GM21529 (cell line): ENCODE results near the gene SNAPC5.
"Not testable (repeated sequence)": the region's sequence is repeated elsewhere in the genome, so short reads cannot be mapped to it uniquely, and the experiment has no call there.

Experiments
- ATAC-seq: cut with Tn5 transposase; IDR thresholded peaks from one replicate; pipeline ENCODE4 v1.9.1; 2021; ENCODE audit not compliant: unreplicated experiment

Gene SNAPC5, protein sequence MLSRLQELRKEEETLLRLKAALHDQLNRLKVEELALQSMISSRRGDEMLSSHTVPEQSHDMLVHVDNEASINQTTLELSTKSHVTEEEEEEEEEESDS

DNA sequence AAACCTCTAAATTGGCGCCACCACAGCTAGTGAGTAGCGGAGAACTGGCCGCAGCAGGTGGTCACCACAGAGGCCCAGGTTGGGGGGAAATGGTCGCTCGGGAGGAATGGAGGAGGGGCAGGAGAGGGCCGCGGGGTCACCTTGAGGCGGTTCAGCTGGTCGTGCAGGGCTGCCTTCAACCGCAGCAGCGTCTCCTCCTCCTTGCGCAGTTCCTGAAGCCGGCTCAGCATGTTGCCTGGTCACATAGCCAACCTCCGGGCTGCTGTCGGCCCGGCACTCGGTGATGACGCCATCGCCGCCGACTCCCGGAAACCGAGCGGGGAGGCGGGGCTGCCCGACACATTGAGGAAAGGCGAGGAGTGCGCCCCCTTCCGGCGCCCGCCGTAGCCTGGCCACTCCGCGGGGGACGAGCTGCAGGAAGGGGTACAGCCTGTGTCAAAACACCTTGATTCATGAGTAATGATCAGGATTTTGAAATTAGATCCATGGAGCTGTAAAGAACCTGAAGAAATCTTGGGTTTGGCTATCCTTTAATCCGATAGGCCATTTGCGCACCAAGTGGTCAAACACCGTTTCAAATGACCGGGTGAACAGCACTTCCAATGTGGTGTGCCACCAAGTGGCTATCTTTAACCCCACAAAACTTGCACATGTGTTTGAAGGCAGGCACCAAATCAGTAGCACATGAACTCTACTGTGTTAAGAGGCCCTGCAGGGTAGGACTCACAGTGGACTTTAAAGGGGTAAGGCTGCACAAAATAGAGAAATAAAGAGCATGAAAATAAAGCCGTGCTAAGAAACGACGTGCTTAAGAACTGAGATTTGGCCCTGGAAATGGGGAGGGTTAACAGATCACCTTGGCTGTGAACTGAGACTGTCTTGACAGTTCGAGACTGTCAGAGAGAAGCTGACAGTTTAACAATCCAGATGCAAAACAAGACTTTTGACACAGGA lies at the start of gene SNAPC5:
Gene SNAPC5 (minus strand): TSS at position 261 of the 954 bp plus-strand sequence. CDS start 31 bp downstream, at position 230.
- peak; percentile 84 for ATAC-seq

DNA sequence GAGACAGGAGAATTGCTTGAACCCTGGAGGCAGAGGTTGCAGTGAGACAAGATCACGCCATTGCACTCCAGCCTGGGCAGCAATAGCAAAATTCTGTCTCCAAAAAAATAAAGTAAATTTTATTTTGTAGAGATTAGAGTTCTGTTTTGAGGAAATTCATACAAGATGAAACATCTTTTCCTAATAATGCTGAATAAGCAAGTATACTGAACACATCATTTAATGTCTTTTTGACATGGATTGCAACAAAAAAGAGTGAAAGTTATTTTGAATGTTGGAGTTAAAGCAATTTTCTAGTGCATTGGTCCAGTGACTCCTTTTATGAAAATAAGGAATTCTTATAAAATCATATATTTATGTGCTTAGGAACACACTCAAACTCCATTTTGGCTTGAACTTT lies 47.7 kb upstream of the SNAPC5 start:
- no peak for ATAC-seq

DNA sequence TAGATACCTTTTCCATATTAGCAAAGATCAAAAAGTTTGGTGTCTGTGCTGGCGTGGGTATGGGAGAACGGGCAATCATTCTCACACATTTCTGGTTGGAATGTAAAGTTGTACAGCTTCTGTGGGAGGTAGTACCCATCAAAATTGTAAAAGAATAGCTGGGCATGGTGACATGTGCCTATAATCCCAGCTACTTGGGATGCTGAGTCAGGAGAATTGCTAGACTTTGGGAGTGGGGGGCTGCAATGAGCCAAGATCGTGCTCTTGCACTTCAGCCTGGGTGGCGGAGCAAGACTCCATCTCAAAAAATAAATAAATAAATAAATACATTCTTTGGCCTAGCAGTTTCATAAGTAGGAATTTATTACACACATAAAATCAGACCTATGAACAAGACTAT lies 45.3 kb upstream of the SNAPC5 start:
- no peak for ATAC-seq

DNA sequence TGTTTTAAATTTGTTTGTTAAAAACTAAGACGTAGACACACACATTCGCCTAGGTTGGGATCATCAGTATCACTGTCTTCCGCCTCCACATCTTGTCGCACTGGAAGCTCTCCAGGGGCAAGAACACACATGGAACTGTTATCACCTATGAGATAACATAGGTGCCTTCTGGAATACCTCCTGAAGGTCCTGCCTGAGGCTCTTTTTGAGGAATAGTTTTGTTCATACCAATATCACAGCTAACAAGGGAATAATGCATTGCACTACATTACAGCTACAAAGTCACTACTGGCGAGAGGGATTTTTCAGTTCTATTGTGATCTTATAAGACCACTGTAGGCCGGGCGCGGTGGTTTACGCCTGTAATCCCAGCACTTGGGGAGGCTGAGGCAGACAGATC lies 37.5 kb upstream of the SNAPC5 start:
- no peak for ATAC-seq

DNA sequence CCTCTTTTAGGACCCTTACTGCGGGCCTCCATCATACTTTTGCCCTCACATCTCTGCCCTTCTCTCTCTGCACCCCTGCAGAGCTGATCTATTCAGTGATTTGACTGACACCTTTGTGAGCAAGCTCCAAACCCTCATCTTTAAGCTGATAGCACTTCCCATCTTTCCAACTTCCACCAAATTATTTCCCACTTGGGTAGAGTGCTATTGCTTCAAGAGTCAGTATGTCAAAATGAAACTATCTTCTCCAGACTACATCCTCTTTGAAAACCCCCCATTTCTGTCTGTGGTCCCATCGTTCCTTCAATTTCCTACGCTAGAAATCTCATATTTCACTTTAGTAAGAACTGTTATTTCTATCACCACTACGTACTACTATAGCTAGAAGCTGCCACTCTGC lies 27.3 kb upstream of the SNAPC5 start:
- ATAC-seq: no peak

DNA sequence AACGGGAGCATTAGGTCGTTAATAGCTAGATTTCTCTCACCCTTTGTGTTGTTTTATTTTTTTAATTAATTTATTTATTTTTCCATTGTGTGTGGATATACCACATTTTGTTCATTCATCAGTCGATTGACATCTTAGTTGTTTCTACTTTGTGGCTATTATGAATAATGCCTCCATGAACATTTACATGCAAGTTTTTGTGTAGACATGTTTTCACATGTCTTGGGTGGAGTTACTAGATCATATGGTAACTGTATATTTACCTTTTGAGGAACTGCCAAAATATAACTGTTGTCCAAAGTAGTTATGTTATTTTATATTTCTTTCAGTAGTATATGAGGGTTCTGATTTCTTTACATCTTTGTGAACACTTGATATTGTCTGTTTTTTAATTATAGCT lies 26.4 kb upstream of the SNAPC5 start:
- ATAC-seq: no peak

DNA sequence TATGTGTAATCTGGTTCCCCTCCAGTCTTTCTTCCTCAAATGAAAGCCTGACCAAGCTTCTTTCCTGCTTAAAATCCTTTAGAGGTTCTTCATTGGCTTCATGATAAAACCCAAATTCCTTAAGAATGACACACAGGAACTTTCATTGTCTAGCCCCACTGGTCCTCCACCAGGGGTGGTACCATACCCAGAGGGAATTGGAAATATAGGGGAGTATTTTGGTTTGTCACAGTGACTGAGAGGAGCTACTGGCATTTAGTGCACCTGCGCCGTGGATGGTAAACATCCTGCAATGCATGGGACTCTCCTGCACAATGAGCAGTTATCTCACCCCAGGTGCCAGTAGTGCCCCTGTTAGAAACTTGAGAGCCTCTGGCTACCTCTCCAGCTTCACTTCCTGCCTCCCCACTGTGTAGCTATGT lies 18.4 kb upstream of the SNAPC5 start:
- no peak for ATAC-seq

DNA sequence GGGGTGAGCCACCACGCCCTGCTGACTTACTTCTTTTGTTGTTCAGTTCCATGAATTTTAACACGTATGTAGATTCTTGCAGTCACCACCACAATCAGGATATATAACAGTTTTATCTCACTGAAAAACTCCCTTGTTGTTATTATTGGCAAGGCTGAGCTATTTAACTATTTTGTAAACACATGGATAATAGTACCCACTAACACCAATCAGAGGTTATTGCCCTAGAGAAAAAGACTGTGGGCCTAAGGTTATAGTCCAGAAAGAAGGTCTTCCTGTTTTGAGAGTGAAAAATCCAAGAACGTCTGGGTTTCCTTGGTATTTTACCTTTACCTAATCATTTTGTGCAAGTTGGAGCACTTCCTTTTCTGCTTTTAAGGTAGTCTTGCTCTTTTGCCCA lies 17.0 kb upstream of the SNAPC5 start:
- ATAC-seq: no peak

DNA sequence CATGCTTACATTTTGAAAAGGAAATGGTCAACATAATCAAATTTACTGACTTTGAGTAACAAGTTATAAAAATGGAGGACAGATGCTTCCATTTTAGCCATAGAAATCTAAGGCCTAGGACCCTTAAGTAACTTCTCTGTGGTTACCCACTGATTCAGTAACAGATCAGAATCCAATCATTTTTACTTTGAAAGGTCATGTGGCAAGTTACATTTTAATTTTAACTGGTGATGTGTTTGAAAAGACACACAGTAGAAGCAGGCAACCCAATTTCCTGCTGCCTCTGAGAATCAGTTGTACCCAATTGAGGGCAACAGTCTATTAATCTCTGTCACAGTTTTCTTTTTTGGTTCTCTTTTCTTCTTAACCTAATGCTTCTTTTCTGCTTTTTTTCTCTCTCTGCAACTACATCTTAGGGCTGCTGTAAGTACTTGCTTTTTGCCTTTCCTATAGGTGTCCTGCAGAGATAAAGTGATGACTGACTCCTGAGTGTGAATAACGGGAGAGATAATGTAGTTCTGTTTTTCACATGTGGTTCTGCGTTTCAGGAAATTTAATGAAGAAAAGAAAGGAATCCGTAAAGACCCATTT lies 10.8 kb upstream of the SNAPC5 start:
- no peak for ATAC-seq

DNA sequence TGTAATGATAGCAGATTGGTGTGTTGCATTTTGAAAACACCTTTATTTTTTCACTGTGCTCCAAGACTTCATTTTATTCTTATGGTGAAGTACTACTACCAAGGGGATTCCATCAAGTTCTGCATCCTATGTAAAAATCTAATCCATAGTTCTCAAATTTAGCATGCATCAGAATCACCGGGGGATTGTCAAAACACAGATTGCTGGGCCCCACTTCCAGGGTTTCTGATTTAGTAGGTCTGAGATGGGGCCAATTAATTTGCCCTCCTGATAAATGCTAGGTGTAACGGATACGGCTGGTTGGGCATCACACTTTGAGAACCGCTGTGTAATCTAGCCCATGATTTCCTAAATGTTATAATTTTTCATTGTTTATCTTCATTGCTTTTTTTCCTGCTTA lies 8.3 kb upstream of the SNAPC5 start:
- ATAC-seq: no peak

DNA sequence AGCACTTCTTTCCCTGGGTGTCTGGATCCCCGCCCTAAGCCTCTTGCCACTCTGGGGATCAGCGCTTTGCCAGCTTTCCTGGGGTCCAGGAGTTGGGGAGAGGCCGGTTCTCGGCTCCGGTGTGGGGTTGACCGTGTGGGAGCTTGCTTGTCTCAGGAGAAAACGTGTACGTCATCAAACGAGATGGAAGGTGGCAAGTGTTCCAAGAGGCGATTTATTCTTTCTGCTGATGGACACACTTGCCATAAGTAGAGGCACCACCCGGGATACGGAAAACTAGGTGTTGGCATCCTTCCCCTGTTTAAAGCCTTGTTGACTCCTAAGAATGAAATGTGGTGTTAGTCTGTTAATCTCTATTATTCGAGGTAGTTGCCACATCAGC lies 7.9 kb upstream of the SNAPC5 start:
- ATAC-seq: peak; percentile 3

DNA sequence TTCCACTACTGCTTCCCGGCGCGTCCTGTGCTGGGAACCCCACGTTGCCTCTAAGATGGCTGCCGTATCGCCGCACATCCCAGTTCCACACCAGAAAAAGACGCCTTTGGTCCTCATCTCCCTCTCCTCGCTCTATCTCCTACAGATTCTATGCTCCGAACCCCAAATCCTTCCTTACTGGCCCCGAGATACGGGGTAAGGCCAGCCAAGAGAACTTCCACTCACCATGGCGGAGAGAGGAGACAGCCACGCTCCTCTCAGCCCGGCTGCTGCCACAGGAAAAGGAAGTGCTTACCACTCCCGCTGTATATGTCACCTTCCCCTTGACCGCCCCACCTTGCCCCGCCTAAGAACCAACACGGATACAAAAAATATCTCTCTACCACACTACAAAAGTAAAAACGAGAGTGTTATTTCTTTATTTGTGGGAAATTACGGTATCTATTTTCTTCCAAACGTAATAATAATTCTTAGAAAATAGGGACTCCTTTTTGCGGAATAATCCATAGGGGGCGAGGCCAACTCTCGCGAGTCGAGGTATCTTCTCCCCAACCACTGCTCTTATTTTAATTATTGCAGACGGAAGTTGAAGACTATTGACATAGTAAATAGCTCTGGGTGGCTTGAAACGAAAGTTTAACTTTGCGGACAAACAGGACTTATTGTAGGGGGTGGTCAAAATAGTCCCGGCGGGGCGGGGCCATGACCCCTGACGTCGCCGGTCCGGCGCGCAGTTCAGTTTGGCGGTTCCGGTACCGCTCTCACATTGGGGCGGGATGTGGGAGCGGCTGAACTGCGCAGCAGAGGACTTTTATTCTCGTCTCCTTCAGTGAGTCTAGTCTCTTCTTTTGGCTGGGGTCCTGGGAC lies 7.2 kb upstream of the SNAPC5 start, which contains the start of the genes RPL4 and ZWILCH:
Gene RPL4 (minus strand): TSS at position 293 of the 867 bp plus-strand sequence. CDS start 65 bp downstream, at position 228.
Gene ZWILCH (plus strand): TSS at position 764 of the 867 bp plus-strand sequence. CDS start 13 bp downstream, at position 777.
- ATAC-seq: peak; percentile 67

DNA sequence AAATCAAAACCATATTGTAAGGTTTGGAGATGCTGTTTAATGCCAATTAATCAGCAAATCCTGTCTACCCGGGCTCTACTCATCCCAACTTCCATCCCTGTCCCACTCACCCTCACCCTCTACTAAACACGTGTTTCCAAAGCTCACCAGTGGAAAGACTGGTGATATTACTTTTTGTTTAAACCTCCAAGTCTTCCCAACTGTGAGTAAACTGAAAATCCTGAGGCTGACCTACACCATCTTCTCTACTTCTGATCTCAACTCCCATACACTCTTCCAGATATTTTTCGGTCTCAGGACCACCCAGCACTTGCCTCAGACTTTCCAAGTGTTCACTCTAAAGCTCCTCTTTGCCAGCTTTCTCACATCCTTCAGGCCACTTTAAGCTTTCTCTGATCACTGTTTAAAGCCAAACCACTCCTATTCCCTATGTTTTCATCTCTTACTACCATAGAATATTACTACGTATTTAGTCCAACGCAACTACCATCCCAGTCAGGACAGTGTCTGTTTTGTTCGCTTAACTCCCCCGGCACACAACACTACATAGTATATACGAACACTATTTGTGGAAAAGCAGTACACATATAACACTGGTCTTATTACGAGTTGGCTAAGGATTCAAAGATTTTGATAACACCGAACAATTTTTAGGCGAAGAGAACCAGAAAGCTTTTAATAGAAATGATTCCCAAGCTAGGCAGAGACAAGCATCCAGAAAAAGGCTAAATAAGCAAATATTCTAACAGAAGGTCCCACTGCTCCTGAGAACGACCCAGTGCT lies 6.4 kb upstream of the SNAPC5 start:
- ATAC-seq: no peak

DNA sequence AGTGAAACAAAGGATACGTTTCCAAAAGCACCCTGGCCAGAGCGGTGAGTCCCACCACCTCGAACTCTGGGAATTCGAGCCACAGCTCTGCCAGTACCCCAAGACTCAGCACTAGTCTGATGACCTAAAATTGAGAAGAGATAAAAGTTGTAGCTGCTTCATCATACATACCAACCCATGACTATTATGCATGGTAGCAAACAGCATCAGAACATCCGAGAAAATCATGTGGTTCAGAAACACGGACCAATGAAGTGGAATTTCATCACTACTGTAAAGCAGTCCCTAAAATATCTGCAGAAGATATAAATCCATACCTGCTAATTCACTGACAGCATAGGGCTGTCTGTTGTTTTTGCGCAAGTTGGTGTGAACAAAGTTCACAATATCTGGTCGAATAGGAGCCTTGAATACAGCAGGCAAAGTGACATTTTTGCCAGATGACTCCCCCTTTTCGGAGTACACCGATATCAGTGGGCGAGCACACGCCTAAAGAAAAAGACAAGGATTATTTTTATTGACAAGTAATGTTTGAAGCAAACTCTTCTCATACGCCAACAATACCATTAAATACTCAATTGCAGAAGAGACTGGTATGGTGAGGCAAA lies 5.6 kb upstream of the SNAPC5 start:
- ATAC-seq: not testable (repeated sequence)

DNA sequence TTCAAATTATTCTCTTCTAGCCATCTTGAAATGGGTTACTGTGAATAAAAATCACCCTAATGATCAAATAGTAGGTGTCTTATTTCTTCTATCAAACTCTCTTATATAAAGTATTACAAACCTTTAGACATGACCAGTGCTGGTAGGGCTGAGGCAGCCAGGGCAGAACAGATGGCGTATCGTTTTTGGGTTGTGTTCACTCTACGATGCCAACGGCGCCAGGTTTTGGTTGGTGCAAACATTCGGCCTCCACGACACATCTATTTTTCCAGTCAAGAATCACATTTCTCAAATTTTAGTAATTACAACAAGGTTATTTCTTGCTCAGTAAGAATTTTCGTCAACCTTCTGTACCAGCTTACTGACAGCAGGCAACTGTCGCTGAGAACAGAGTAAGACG lies 4.9 kb upstream of the SNAPC5 start:
- ATAC-seq: no peak

DNA sequence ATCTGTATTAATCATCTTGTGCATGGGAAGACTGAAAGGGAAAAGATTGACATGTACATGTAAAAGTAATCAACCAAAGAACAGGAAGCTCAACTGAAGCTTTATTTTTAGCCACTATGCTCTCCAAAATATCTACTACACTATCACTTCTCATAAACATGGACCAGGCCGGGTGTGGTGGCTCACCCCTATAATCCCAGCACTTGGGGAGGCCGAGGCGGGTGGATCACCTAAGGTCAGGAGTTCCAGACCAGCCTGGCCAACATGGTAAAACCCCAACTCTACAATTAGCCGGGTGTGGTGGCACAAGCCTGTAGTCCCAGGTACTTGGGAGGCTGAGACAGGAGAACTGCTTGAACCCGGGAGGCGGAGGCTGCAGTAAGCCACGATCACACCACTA lies 2.8 kb upstream of the SNAPC5 start:
- ATAC-seq: not testable (repeated sequence)

DNA sequence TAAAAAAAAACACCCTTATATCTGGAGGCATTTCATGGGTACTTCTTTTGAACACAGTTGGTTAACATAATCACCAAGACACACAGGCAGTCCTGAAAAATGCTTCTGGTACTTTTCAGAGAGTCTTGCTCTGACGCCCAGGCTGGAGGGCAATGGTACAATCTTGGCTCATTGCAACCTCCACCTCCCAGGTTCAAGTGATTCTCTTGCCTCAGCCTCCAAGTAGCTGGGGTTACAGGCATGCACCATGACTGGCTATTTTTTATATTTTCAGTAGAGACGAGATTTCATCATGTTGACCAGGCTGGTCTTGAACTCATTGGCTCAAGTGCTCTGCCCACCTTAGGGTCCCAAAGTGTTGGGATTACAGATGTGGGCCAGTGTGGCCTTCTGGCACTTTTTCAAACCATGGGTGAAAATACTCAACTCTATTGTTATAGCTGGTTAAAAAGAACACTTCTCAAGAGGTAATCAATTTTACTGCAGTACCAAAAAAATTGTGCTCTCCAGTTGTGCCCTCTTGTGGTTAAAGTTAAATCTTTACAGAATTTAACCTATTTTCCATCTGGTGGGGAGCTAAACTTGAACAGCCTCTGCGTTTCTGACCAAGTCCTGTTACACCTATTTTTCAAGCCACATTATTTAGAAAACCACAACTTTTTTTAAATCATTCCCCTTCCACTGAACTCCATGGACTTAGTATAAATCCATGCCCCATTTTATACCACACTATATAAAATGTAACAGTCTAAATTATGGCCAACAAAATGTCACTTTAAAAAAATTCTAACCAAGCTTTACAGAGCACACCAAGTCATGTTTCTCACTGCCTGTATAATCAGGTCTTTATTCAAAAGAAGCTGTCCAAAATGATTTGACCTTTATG lies 1.2 kb upstream of the SNAPC5 start:
- no peak for ATAC-seq

DNA sequence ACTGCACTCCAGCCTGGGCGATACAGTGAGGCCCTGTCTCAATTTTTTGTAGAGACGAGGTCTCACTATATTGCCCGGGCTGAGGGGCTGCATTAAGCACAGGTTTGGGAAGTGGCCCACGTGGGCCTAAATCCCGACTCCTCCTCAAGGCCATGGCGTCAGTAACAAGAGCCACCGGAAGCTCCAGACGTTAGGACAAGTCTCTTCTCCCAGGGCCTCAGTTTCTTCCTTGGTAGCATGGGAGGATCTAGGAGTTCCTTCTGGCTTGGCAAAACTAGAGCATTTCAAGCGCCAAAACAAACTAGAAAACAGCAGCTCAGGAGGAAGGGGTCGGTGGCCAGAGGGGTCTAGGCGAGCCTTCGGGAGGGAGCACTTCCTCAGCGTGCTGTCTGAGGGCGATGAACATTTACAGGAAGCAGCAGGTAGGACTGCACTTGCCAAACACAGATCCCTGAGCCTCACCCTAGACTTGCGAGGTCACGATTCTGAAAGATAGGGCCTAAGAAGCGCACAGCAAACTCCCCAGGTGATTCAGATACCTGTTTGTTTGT lies 536 bp downstream of the SNAPC5 start:
- peak; percentile 11 for ATAC-seq
